PC-3 (cell line): ENCODE data around the gene SPAG7.

ENCODE experiments used
- EZH2 ChIP-seq: fragments of 300-600 bp; sonication (generic); IDR thresholded peaks from one replicate; pipeline ENCODE4 v1.6.1; 2017; ENCODE audit warnings: antibody characterized with exemption, mild to moderate bottlenecking, low read length; ENCODE audit not compliant: unreplicated experiment
- TF ChIP-seq, protein P1 (sequence below): fragments of 300-600 bp; sonication (generic); conservative IDR thresholded peaks from 2 replicates; pipeline ENCODE4 v1.5.1; 2017; ENCODE audit warnings: antibody characterized with exemption, low read depth, mild to moderate bottlenecking, low read length

DNA sequence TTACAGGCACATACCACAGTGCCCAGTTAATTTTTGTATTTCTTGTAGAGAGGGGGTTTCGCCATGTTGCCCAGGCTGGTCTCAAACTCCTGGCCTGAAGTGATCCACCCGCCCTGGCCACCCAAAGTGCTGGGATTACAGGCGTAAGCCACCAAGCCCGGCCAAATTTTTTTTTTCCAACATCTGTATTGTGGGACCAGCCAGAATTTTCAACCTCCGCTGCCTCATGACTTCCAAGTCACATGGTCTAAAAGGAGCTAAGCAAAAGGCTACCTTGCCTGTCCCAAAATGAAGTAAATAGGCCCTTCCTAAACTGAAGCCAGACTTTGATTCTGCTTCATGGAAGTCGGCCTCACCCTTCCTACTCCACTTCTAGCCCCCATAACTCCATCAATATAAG lies 4.2 kb upstream of the SPAG7 start:
- TF ChIP-seq, protein P1, sequence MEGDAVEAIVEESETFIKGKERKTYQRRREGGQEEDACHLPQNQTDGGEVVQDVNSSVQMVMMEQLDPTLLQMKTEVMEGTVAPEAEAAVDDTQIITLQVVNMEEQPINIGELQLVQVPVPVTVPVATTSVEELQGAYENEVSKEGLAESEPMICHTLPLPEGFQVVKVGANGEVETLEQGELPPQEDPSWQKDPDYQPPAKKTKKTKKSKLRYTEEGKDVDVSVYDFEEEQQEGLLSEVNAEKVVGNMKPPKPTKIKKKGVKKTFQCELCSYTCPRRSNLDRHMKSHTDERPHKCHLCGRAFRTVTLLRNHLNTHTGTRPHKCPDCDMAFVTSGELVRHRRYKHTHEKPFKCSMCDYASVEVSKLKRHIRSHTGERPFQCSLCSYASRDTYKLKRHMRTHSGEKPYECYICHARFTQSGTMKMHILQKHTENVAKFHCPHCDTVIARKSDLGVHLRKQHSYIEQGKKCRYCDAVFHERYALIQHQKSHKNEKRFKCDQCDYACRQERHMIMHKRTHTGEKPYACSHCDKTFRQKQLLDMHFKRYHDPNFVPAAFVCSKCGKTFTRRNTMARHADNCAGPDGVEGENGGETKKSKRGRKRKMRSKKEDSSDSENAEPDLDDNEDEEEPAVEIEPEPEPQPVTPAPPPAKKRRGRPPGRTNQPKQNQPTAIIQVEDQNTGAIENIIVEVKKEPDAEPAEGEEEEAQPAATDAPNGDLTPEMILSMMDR = no peak
- TF ChIP-seq EZH2 = no peak
